GM19463 (cell line): ENCODE data around the gene ARHGAP4.

Experiments used
- ATAC-seq: cut with Tn5 transposase; IDR thresholded peaks from one replicate; pipeline ENCODE4 v1.9.1; 2021; ENCODE audit warnings: mild to moderate bottlenecking, moderate library complexity; ENCODE audit not compliant: unreplicated experiment

Gene ARHGAP4

GRCh38 chrX:153869473-153870287 lies 56.4 kb downstream of the ARHGAP4 start:
- ATAC-seq = no peak

- no peak for ATAC-seq
Measured at GRCh38 chrX:153868576-153869472, 57.2 kb downstream of the ARHGAP4 start.

GRCh38 chrX:153867671-153868070 lies 58.4 kb downstream of the ARHGAP4 start:
- ATAC-seq = no peak

- ATAC-seq = no peak
Measured at GRCh38 chrX:153867139-153867538, 58.9 kb downstream of the ARHGAP4 start.

- no peak for ATAC-seq
Measured at GRCh38 chrX:153866302-153867019, 59.6 kb downstream of the ARHGAP4 start.

- ATAC-seq = no peak
Measured at GRCh38 chrX:153865685-153866084, 60.4 kb downstream of the ARHGAP4 start.

GRCh38 chrX:153865321-153865580 lies 60.8 kb downstream of the ARHGAP4 start:
- ATAC-seq = no peak

GRCh38 chrX:153864561-153865320 lies 61.3 kb downstream of the ARHGAP4 start:
- no peak for ATAC-seq

GRCh38 chrX:153864101-153864500 lies 62.0 kb downstream of the ARHGAP4 start:
- ATAC-seq = no peak

- ATAC-seq = no peak
Measured at GRCh38 chrX:153863251-153863991, 62.6 kb downstream of the ARHGAP4 start.

- ATAC-seq = no peak
Measured at GRCh38 chrX:153862369-153863250, 63.5 kb downstream of the ARHGAP4 start.

GRCh38 chrX:153861733-153862310 lies 64.2 kb downstream of the ARHGAP4 start:
- no peak for ATAC-seq

- no peak for ATAC-seq
Measured at GRCh38 chrX:153861151-153861550, 64.9 kb downstream of the ARHGAP4 start.
